Measurements from ENCODE around the gene CCSER1.
"Not testable (repeated sequence)": the region's sequence is repeated elsewhere in the genome, so short reads cannot be mapped to it uniquely, and the experiment has no call there.

CCSER1 gene

DNA sequence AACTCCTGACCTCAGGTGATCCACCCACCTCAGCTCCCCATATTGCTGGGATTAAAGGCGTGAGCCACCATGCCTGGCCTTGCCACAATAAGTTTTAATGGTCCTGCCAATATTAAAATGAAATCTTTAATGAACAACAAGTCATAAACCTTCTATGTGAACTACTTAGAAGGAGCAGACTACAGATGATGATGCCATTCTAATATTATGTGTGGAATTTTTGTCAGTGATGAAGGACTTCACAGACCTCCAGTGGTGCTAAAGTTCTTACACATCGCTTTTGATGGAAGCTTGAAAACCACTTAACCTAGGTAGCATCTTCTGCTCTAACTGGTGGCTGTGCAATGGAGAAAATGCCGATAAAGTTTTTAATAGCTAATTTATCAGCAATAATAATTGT is 331.4 kb downstream of the CCSER1 start:
- no peak for DNase-seq

DNA sequence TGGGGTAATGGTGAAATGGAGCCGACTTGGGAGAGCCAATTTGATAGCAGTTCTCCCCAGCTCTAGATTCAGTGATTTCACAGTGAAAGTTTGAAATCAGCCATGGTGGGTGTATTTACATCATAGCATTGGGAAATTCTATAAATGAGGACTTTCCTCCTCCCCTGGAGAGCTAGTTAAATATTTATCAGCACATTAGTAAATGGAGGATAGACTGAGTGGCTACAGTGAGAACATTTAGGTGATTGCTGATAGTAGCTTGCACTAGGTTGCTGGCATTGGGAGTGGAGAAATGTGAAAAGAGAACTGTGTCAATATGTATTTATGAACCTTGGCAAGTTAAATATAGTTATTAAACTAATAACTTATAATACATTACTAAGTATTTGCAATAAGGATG is 347.3 kb downstream of the CCSER1 start:
- DNase-seq: no peak

DNA sequence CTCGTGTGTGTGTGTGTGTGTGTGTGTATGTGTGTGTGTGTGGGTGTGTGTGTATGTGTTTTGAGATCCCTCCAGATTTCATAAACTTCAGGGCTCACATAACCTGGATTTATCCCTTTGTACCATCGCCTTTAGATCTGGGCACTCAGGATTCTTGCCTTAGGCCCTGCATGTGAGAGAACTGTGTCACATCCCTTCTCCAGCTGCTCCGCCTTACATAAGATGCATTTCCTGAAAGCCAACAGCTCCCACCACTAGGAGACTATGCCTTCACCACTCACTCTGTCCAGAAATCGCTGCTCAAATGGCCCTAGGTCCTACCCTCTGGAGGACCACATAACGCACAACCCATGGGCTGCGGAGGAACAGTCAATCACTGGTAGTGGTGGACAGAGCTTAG is 348.8 kb downstream of the CCSER1 start:
- no peak for DNase-seq

DNA sequence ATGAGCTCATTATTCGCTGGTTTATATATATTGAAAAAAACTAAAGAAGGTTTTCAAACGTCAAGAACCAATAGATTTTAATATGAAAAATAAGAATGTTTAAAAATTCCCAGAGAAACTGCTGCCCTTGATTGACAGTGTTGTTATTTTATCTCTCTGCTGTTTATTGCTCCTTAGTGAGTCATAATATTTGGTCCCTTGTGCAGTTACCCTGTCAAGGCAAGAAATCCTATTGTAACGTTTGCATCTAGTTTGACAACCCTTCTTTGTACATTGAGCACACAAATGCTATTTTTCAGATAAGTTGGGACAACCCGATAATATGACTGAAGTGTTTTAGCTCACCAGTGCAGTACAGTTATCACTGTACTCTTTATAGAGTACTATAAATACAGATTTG is 349.4 kb downstream of the CCSER1 start:
- DNase-seq: no peak

DNA sequence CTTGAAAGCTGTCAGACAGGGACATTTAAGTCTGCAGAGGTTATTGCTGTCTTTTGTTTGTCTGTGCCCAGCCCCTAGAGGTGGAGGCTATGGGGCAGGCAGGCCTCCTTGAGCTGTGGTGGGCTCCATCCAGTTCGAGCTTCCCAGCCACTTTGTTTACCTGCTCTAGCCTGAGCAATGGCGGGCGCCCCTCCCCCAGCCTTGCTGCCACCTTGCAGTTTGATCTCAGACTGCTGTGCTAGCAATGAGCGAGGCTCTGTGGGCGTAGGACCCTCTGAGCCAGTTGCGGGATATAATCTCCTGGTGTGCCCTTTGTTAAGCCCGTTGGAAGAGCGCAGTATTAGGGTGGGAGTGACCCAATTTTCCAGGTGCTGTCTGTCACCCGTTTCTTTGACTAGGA is 357.7 kb downstream of the CCSER1 start:
- DNase-seq: not testable (repeated sequence)

DNA sequence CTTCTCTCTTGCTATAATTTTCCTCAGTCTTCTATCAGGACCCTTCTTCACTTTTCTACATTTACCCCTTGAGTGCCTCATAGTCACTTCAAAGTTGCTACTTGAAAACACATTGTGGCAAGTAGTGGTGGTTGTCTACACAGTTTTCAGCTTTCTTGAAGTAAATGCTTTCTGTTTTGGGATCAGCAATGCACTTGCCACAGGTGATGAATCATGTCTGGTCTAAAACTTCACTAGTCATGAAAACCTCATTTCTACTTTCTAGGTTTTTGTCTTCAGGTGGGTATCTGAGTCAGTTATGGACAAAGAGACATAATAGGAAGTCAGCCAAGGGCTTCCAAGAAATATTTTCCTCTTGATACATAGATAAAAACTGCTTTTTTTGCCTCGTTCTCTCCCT is 359.2 kb downstream of the CCSER1 start:
- DNase-seq: no peak

DNA sequence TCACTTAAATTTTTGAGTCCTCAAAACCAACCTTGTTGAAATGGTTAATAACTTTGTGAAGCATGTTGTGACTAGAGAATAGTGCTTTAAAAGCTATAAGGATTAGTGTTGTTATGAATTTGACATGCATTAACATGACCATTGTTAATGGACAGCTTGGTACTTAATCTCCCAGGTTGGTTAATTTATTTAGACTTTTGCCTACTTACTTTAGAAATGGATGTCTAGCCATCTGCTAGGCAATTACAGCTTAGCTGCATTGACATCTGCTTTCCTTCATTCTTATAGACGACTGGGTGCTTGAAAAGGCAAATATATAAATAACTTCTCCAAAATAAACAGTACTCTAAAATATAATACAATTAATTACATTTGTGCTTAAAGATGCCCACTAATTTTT is 368.0 kb downstream of the CCSER1 start:
- no peak for DNase-seq

DNA sequence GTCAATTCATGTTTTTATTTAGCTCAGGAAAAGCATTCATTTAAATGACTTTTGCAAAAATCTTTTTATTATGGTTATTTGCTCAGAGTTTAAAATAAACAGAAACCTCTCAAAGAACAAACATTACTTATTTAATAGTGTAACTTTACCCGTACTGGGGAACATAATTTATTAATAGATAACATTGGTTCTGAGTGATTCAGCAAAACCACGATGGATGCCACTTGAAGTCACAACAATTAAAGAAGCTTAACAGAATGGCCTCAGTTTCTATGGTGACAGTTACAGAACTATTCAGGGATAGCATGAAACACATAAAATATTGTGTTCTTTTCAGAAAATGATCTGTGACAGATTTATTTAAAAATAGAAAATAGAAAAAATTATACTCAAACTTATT is 368.7 kb downstream of the CCSER1 start:
- no peak for DNase-seq

DNA sequence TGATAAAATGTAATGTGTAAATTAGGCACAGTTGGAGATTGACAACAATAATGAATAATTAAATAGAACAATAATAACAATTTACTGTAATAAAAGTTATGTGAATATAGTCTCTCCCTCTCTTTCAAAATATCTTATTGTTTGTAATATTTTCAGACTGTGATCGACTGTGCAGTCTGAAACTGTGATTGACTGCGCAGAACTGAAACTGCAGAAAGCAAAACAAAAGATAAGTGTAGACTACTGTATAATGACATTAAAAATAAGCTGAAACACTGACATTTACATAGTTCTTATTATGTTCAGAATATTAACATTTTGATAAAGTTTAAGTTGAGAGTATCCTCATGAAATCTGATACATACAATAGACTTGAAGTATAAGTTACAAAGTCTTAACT is 371.0 kb downstream of the CCSER1 start:
- DNase-seq: no peak

DNA sequence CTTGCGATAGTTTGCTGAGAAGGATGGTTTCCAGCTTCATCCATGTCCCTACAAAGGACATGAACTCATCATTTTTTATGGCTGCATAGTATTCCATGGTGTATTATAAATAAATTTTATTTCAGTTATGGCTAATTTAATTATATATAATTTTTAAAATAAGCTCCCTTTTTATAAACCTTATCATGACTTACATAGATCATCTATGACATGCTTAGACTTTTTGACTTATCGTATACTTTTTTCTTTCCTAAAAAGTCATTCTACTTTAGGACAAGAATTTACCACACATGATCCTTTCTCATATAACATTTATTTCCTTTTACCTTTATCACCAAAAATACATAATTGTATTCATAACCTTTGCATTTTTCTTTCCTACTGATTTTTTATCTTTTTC is 376.5 kb downstream of the CCSER1 start:
- no peak for DNase-seq

DNA sequence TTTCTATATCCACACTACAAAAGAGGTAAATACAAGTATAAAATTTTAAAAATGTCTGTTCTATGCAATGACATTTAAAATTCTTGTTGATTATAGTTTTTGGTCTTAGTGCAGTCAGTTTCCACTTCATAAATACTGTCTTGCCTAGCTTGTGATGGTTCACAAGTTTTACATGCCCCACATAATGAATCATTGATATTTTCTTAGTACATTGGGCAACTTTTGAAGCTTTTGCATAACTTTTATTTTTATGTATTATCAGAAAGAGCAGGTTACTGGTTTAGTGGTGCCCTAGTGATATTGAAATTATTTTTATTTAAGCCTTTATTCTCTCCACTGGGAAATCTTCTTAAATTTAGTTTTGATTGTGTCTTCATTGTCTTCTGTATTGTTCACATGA is 388.0 kb downstream of the CCSER1 start:
- no peak for DNase-seq

DNA sequence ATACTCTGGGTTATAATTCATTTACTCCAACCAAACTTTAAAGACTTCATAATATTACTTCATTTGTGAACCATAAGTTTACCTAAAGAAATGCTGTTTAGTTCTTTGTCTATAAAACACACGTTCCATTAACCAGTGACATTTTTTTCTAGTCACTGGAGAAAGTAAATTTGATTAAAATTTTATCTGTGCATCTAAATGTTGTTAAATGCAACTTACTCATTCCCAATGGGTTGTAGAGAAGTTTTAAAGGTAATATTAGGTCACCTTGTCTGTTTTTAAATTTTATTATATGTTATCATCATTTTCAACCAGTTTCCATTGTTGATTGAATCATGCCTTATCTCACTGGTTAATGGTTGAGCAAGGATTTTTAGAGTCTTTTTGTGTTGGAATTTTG is 401.4 kb downstream of the CCSER1 start:
- DNase-seq: no peak

DNA sequence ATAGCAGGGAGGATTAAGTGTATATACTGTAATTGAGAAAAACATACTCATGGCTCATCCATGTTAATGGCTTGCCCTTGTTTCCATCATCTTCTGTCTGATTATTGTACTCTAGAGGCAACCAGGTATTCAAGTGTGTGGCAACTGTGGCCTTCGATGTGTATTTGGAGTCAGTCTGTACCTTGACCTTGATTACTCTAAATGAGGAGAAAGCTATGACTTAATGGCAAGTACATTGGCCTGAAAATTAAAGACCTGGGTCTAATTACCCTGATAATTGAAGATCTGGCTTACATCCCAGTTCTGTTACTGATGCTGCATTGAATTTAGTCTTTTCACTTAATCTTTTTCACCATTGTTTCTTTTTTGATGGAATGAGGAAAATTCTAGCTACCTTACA is 409.2 kb downstream of the CCSER1 start:
- DNase-seq: no peak

DNA sequence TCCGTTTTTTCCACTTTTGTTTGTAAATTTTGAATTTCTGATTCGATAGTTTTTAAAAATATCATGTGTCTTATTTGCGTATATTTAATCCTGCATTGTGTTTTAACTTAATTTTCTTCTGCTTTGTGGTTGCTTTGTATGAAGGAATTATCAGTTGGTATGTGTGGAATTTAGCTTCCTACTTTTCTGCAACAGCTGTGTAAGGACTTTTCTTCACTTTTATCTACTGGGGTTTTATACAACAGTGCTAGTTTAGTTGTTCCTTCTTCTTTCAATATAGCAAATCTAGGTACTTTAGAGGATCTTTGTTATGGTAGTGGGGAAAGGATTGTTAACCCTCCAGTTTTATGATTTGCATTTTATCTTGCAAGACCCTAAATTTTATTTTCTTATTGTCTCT is 410.3 kb downstream of the CCSER1 start:
- no peak for DNase-seq

DNA sequence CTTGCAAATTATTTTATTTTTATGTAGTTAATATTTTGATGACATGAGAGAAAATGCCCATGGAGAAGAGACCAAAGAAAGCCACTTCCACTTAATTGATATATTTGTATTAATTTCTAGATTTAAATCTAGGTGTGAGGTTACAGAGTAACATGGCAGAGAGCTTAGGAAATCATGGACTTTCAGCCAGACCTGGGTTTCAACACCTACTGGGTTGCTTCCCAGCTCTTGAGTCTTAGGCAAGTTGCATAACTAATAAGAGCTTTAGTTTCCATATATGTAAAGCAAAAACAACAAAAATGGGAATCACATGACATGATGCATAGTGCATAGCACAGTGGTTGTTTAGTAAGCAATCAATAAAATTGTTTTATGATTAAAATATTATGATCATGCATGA is 413.3 kb downstream of the CCSER1 start:
- DNase-seq: no peak

DNA sequence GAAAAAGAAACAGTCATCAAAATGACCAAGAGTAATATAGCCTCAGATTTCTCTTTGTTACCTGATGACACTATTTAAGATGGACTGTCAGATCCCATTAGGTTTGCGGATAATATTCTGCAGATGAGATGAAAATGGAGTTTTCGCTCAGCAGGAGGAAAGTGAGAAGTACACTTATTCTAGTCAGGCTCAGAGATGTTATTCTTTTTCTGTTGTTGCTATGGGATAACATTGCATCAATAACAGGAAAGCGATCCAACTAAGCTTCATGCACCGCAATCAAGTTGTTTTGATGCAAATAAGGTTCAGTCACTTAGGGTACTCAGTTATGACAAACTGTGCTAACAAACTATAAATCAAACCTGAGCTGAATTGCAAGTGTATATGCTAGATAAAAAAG is 415.0 kb downstream of the CCSER1 start:
- no peak for DNase-seq

DNA sequence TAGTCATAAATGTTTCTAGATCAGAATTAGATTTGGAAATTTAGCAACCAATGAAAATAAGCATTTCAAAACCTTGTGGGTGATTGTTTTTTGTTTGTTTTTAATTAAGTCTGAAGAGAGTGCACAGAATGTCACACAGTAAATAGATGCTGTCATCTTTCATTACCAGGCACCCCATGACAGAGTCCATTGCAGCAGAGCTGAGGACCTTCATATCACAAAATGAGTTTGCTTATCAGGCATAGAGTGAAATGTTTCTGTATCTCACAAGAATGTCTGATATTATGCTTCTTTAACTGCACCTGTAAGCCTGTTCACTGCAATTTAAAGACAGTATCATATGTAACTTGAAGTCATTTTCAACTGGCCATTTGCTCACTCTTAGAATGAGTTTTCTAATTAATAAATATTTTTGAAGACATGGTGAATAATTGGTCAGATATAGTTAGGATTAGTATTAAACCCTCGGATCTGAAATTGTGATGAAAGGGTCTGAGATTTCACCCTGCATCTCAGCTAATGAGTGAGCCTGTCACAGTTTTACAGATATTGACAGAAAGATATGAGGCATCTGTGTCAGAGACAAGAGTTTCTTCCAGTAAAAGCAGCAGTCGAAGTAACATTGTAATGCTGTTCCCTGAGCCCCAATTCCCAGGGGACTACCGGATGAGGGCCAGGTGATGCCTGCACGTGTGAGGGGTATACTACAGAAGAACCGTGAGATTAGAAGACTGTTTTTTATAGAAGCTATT is 416.4 kb downstream of the CCSER1 start:
- no peak for DNase-seq

DNA sequence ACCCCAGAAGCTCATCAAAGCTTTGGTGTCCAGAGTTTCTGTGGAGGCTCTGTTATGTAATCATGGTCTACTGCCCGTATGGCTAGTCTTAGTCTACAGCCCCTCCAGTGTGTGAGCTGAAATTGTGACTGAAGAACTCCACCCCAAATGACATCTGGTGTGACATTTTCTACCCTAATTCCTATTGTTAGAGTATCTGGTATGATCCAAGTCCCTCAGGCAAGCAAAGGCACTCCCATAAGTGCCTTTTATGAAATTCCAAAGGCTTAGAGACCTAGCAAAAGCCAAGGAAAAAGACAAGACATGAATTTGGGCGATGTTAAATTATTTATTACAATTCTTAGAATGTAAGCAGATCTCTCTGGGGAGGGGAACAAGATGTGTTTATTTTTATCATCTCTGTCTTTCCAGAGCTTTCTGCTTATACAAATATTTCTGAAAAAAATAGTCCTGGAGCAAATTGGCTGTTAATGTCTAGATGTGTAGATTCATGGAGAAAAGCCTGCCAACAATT is 417.4 kb downstream of the CCSER1 start:
- no peak for DNase-seq

DNA sequence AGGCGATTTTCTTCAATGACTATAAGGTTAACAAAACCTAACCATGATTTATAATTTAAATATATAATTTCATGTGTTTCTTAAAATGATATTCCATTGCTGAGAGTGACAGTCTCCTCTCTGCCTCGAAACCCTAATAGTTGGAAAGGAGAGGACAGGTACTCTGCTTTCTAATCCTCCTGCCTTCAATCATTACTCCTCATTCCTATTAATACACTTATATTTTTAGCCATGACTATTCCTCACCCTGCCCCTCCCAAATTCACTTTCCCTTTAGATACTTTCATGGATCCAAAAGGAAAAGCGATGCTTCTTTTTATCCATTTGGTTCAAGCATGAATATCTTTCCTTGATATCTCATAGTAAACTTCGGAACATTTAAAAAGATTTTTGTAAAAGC is 418.2 kb downstream of the CCSER1 start:
- DNase-seq: no peak

DNA sequence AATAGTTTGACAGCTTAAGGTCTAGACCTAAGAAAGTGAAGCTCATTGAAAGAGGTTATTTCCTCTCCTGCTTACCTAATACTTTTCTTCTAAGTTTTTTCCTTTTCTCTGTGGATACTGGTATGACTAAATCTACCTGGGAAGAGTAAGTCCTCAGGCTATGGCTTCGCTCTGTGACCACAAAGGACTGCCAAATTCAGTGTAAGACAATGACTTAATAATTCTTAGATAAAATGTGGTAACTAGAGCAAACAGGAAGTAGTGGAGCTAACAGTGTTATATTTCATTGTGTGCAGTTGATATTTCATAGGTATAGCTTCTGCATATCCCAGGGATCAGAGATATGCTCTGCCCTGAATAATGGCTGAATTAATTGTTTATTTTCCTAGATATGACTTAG is 418.9 kb downstream of the CCSER1 start:
- DNase-seq: no peak

DNA sequence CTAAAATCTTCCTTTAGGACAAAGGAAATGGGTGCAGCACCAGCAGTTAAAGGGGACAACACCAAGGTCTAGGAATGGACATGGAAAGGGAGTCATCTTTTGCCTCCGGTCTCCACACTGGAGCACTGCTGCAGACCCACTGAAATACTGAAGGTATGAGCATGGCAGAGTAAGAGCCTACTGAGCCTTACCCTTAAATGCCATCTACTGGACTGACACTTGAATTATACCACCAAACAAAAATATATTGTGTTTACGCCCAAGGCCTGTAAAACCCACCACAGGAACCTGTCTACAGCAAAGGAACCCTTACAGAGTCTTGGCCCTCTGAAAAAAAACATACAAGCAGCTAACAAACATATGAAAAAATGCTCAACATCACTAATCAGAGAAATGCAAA is 443.4 kb downstream of the CCSER1 start:
- DNase-seq: no peak

DNA sequence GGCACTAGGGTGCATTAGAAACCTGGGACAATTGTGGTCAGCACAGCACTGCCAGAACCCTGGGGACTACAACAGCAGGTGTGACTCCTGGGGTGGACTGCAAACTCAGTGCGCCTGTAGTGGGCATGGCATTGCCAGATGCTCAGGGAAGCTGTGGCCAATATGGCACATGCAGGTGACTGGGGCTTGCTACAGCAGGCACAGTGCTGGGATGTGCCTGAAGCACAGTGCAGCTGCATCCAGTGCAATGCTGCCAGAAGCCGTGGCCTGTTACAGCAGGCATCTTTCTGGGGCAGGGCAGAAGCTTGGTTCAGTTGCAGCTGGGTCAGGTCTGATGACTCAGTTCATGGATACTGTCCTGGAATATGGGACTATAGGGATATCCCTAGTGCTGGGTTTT is 445.8 kb downstream of the CCSER1 start:
- no peak for DNase-seq

DNA sequence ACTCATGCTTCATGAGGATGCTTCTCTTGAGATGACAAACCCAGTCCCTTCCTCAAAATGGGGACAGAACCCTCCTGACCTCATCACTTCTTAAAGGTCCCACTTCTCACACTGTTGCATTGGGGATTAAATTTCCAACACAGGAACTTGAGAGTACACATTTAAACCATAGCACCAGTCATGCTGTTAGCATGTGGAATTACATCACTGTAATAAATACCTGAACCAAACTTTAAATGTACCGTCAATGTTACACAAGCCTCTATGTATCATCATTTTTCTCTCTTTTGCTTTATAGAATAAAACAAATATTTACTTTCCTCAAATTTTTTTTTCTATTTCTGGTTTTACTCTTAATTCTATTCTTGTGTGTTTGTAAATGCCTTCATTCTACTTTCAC is 448.2 kb downstream of the CCSER1 start:
- DNase-seq: no peak

DNA sequence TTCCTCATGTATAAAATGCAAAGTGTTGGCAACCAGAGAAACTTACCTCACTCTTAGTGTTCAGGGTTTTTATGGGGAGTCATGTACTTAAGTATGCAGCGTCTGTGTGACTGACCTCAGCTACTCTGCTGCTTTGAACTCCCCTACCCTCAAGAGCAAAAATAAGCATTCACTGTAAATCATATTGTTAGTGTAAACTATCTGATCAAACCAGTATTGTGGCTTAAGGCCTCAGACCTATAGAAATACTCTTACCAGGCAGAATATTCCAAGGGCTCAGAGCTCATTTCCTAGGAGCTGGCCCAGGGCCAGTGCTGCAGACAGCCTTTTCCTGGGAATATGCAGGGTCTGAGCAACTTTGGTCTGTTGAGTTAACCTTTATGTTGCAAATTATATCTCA is 453.1 kb downstream of the CCSER1 start:
- no peak for DNase-seq

DNA sequence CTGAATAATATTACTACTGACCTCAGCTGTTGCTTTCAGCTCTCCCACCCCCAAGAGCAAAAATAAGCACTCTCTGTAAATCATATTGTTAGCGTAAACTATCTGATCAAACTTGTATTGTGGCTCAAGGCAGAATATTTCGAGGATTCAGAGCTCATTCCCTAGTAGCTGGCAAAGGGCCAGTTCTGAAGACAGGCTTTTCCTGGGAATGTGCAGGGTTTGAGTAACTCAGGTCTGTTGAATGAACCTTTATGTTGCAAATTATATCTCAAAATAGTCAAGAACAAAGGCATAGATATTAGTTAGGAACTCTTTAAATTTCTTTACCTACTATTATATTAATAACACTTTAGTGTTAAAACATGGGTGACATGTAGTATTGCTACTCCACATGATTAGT is 454.9 kb downstream of the CCSER1 start:
- DNase-seq: no peak

Measured in CD4-positive, alpha-beta T cell treated with Interleukin-12 subunit alpha and Interleukin-12 subunit beta, for 1 hour (primary cell).